ENCODE data around the gene KCNMA1.

- no peak for TF ChIP-seq CTCF (IDR thresholded peaks at IDR 0.05)
- TF ChIP-seq POLR2A (IDR thresholded peaks at IDR 0.05): no peak
- no peak for TF ChIP-seq POLR2AphosphoS5 (IDR thresholded peaks at IDR 0.05)
- no peak for TF ChIP-seq EP300 (IDR thresholded peaks at IDR 0.05)
Measured at GRCh38 chr10:77533887-77534278, 103.7 kb downstream of the KCNMA1 start.
